HG03469 (cell line): ENCODE data around the gene APBA1.

Source experiments
- ATAC-seq: cut with Tn5 transposase; IDR thresholded peaks from one replicate; pipeline ENCODE4 v1.9.1; 2021; ENCODE audit warnings: mild to moderate bottlenecking, moderate library complexity, moderate number of reproducible peaks; ENCODE audit not compliant: unreplicated experiment

Gene APBA1

GRCh38 chr9:69658987-69659675, 13.0 kb downstream of the APBA1 start:
- ATAC-seq = no peak

GRCh38 chr9:69657269-69657668, 14.9 kb downstream of the APBA1 start:
- ATAC-seq = no peak

- ATAC-seq = no peak
These were observed 17.1 kb downstream of the APBA1 start for GRCh38 chr9:69655065-69655464.

GRCh38 chr9:69653261-69653660, 18.9 kb downstream of the APBA1 start:
- ATAC-seq = no peak

GRCh38 chr9:69649566-69650250, 22.5 kb downstream of the APBA1 start:
- ATAC-seq = no peak

- no peak for ATAC-seq
These were observed 24.4 kb downstream of the APBA1 start for GRCh38 chr9:69647804-69648203.

- no peak for ATAC-seq
These were observed 25.4 kb downstream of the APBA1 start for GRCh38 chr9:69646810-69647209.

- ATAC-seq = no peak
These were observed 26.7 kb downstream of the APBA1 start for GRCh38 chr9:69645488-69645887.

GRCh38 chr9:69643098-69643497, 29.1 kb downstream of the APBA1 start:
- ATAC-seq = no peak

- no peak for ATAC-seq
These were observed 34.4 kb downstream of the APBA1 start for GRCh38 chr9:69637817-69638200.

- ATAC-seq = no peak
These were observed 34.9 kb downstream of the APBA1 start for GRCh38 chr9:69637193-69637816.

- no peak for ATAC-seq
These were observed 38.5 kb downstream of the APBA1 start for GRCh38 chr9:69633716-69634115.

GRCh38 chr9:69632768-69633167, 39.4 kb downstream of the APBA1 start:
- ATAC-seq = no peak

- no peak for ATAC-seq
These were observed 44.9 kb downstream of the APBA1 start for GRCh38 chr9:69627281-69627680.

- ATAC-seq = no peak
These were observed 48.9 kb downstream of the APBA1 start for GRCh38 chr9:69623276-69623675.

GRCh38 chr9:69622676-69623075, 49.5 kb downstream of the APBA1 start:
- ATAC-seq = no peak

GRCh38 chr9:69621730-69622460, 50.3 kb downstream of the APBA1 start:
- ATAC-seq = no peak

- no peak for ATAC-seq
These were observed 51.4 kb downstream of the APBA1 start for GRCh38 chr9:69620731-69621130.

GRCh38 chr9:69619233-69619632, 52.9 kb downstream of the APBA1 start:
- no peak for ATAC-seq

GRCh38 chr9:69617006-69617405, 55.2 kb downstream of the APBA1 start:
- ATAC-seq = no peak

- no peak for ATAC-seq
These were observed 56.3 kb downstream of the APBA1 start for GRCh38 chr9:69615880-69616279.

GRCh38 chr9:69611221-69611620, 61.0 kb downstream of the APBA1 start:
- no peak for ATAC-seq
